Naive B cell (primary cell): ENCODE results near the gene PRLR. TPM values are rescaled to one million over a fixed set of nuclear protein-coding genes. Genes with fewer than 3 reads are reported as not detected.
"Not testable (repeated sequence)": the region's sequence is repeated elsewhere in the genome, so short reads cannot be mapped to it uniquely, and the experiment has no call there.

Experiments
- ATAC-seq, 2 donors: fragments of 150-1000 bp; cut with Tn5 transposase; 2 replicates each; pipeline ENCODE4 v1.10.0; 2021; ENCODE audit warnings: low read depth in 2 of 2, mild to moderate bottlenecking in 2 of 2, moderate library complexity in 2 of 2
- DNase-seq: peaks from one replicate; pipeline ENCODE4 v3.0.0; 2022
- H3K27ac Mint-ChIP-seq, 6 donors: one replicate each; pipeline ENCODE4 v1.8.0; 2020 to 2022; ENCODE audit warnings: mild to moderate bottlenecking in 6 of 6, mixed read lengths in 6 of 6, moderate library complexity in 5 of 6, inconsistent platforms in 2 of 6
- H3K27me3 Mint-ChIP-seq, 3 donors: one replicate each; pipeline ENCODE4 v1.8.0; 2021 to 2022; ENCODE audit warnings: mixed read lengths in 3 of 3, mild to moderate bottlenecking in 1 of 3
- H3K36me3 Mint-ChIP-seq, 2 donors: one replicate each; pipeline ENCODE4 v1.8.0; 2020 to 2022; ENCODE audit warnings: mixed read lengths in 2 of 2, inconsistent platforms in 1 of 2, mild to moderate bottlenecking in 1 of 2
- H3K4me1 Mint-ChIP-seq, 3 donors: one replicate each; pipeline ENCODE4 v1.8.0; 2020 to 2022; ENCODE audit warnings: mixed read lengths in 3 of 3, inconsistent platforms in 1 of 3, mild to moderate bottlenecking in 1 of 3, moderate library complexity in 1 of 3
- H3K4me3 Mint-ChIP-seq, 8 donors: one replicate each; pipeline ENCODE4 v1.8.0; 2020 to 2022; ENCODE audit warnings: mild to moderate bottlenecking in 8 of 8, mixed read lengths in 8 of 8, moderate library complexity in 8 of 8, inconsistent platforms in 2 of 8
- H3K9me3 Mint-ChIP-seq, 7 donors: one replicate each; pipeline ENCODE4 v1.8.0; 2020 to 2022; ENCODE audit warnings: mixed read lengths in 7 of 7, mild to moderate bottlenecking in 5 of 7, inconsistent platforms in 2 of 7, moderate library complexity in 1 of 7
- polyA plus RNA-seq, 6 donors: library from polyadenylated mRNA; unstranded; fragments of 300-500 nt; fragmentation: Illumina TruSeq; gene quantifications; one replicate each; pipeline ENCODE4 v1.2.3, GENCODE V29; 2021; ENCODE audit warnings: low read depth in 6 of 6

The PRLR gene
- polyA plus RNA-seq, 6 donors from 2014 or later: not detected

DNA sequence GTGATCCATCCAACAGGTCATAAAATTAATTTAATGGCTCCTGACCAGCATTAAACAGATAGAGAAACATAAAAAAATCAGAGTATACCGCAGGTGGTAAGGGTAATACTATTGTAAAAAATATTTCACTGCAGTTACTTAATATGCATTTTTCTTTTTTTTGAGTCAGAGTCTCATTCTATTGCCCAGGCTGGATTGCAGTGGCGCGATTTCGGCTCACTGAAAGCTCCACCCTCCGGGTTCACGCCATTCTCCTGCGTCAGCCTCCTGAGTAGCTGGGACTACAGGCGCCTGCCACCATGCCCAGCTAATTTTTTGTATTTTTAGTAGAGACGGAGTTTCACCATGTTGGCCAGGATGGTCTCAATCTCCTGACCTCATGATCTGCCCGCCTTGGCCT lies 15.1 kb upstream of the PRLR start:
- H3K4me3 Mint-ChIP-seq, H3K4me1 Mint-ChIP-seq, ATAC-seq, H3K36me3 Mint-ChIP-seq, DNase-seq, H3K9me3 Mint-ChIP-seq, H3K27ac Mint-ChIP-seq: not testable (repeated sequence)
- peaks cover 17 to 26% (median 17%) of the 10 kb centered on the region in 3 donors for H3K27me3 Mint-ChIP-seq

DNA sequence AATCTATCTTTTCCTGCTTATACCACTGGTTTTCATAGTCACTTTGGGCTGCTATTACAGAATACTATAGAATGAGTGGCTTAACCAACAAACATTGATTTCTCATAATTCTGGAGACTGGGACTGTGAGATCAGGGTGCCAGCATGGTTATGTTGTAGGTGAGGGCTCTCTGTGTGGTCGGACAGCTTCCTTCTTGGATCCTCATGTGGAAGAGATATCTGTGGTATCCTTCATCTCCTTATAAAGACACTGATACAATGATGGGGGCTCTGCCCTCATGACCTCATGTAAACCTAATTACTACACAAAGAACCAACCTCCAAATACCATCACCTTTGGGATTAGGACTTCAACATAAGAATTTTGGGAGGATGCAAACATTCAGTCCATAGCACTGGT lies 13.9 kb upstream of the PRLR start:
- H3K36me3 Mint-ChIP-seq: no peaks in the 10 kb centered on the region
- peaks cover 0 to 1% (median 0%) of the 10 kb centered on the region in 7 donors for H3K9me3 Mint-ChIP-seq
- DNase-seq: no peak
- H3K27me3 Mint-ChIP-seq: peaks cover 17 to 26% (median 17%) of the 10 kb centered on the region in 3 donors
- no peak overlapping the region for H3K27ac Mint-ChIP-seq
- ATAC-seq: no peak
- no peaks in the 10 kb centered on the region for H3K4me1 Mint-ChIP-seq
- no peak overlapping the region for H3K4me3 Mint-ChIP-seq

DNA sequence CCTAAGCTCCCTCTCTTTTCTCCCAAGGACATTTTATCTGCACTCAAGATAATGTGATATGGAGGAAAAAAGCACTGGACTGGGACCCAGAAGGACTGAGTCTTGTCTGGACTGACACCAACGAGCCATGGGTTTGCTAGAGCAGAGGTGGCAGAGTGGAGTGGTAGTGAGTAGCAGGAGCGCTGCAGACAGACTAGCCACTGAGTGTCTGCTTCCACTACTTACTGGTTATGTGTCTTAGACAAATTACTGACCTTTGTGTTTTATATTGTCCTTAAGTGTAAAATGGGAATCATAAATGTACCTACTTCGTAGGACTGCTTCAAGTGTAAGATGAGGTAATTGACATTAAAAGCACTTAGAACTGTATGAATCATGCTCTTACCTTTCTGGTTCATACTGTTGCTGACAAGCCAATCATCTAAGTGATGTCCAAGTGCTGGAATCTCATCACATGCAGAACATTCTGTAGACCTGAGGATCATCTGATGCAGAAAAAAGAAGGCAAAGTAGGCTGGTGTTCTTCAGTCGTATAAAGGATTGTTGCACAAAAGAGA lies 12.5 kb upstream of the PRLR start:
- ATAC-seq (no peak), DNase-seq (no peak)
- H3K9me3 Mint-ChIP-seq: peaks cover 0 to 2% (median 0%) of the 10 kb centered on the region in 7 donors
- H3K4me3 Mint-ChIP-seq: no peak overlapping the region
- H3K4me1 Mint-ChIP-seq: no peaks in the 10 kb centered on the region
- H3K27ac Mint-ChIP-seq: no peak overlapping the region
- H3K27me3 Mint-ChIP-seq: peaks cover 14 to 26% (median 17%) of the 10 kb centered on the region in 3 donors
- H3K36me3 Mint-ChIP-seq: no peaks in the 10 kb centered on the region

DNA sequence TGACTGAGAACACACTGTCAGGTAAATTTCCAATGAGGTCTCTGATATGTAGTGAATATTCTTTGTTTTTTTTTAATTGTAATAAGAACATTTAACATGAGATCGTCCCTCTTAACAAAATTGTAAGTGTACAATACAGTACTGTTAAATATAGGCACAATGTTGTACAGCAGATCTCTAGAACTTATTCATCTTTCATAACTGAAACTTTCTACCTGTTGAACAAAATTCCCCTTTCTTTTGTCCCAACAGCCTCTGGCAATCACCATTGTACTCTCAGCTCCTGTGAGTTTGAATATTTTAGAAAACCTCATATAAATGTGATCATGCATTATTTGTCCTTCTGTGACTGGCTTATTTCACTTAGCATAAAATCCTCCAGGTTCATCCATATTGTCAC lies 10.6 kb upstream of the PRLR start:
- no peak for ATAC-seq
- no peak for DNase-seq
- H3K36me3 Mint-ChIP-seq: no peaks in the 10 kb centered on the region
- peaks cover 17 to 18% (median 18%) of the 10 kb centered on the region in 3 donors for H3K27me3 Mint-ChIP-seq
- H3K4me1 Mint-ChIP-seq: no peaks in the 10 kb centered on the region
- no peak overlapping the region for H3K4me3 Mint-ChIP-seq
- H3K27ac Mint-ChIP-seq: no peak overlapping the region
- peaks cover 0 to 8% (median 1%) of the 10 kb centered on the region in 7 donors for H3K9me3 Mint-ChIP-seq

DNA sequence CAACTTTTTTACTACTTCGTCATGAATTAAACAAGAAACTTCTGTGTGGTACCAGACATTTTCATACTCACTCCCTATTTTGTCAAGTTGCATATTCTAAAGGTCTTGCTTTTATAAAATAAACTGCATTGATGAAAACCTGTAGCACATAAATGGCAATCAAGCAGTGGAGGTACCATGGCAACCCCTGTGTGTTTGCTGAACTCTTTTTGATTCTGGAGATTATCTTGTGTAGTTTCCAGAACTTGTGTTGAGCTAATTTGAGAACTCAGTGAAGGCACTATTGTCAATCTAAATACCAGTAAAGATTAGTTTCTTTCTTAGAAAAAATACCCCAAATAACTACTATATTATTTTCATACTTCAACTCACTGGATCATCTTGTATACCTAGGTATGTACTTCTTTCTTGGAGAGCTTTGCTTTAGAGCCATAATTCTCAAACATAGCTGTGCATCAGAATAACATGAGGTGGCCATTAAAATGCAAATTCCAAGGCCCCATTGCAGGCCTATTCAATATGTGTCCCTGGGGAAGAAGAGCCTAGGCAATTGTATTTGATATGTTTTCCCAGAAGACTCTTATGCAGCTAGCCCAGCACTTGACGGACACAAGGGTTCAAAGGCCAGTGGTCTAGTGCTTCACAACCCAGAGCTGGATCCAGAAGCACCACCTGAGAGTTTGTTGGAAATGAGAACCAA lies 9.8 kb upstream of the PRLR start:
- DNase-seq: no peak
- H3K4me1 Mint-ChIP-seq: no peaks in the 10 kb centered on the region
- no peaks in the 10 kb centered on the region for H3K36me3 Mint-ChIP-seq
- peaks cover 17 to 18% (median 18%) of the 10 kb centered on the region in 3 donors for H3K27me3 Mint-ChIP-seq
- ATAC-seq: no peak
- no peak overlapping the region for H3K27ac Mint-ChIP-seq
- H3K9me3 Mint-ChIP-seq: peaks cover 0 to 8% (median 1%) of the 10 kb centered on the region in 7 donors
- H3K4me3 Mint-ChIP-seq: no peak overlapping the region

DNA sequence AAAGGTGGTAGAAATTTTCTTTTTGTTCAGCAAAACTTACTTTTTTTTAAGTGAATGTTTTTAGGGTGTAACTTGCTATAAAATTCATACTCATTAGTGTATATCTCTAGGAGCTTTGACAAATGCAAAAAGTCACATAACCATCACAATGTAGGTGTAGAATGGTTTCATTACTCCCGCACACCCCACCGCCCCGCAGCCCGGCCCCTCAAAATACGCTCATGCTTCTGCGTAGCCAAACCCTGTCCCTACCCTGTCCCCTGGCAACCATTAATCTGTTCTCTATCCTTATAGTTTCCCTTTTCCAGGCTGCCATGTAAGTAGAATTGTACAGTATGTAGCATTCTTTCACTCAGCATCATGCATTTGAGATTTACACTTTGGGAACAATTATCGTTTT lies 9.2 kb upstream of the PRLR start:
- Mint-ChIP-seq H3K4me3 (peak overlapping the region in 1 of 8 donors; percentile 50), H3K27me3 (peaks cover 12 to 19% (median 15%) of the 10 kb centered on the region in 3 donors), H3K4me1 (no peaks in the 10 kb centered on the region), H3K36me3 (no peaks in the 10 kb centered on the region), H3K27ac (no peak overlapping the region), H3K9me3 (peaks cover 0 to 8% (median 0%) of the 10 kb centered on the region in 7 donors)
- ATAC-seq (no peak), DNase-seq (no peak)

DNA sequence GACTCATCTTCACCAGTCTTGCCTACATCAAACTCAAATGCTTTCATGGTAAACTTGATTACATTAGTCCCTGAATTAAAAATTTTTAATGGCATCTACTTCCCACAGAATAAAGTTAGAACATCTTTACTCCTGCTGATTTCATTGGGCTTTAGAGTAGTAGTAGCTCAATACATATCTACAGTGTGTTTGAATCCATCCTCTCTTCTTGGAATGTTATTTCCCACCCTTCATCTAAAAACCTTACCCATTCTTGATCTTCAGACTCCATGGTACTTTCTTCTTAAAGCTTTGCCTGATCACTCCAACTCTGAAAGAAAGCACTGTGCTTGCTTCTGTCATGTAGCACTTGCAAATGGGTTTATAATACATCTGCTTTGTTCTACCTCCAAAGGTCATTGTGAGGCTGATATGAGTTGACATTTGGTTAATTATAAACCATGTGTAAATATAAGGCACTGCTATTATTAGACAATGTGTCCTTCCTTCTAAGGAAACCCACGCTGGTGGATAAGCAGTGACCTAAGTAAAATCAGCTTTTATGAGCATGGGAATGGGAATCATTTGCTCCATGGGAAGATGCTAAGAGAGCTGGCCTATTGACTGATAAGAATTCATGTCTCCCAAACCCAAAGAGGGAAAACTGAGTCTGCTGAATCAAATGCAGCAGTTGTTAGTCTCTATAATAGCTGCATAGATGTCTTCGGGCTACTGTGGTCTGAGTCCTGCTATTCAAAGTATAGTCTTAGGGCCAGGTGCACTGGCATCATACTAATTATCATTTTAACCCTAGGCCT lies 7.5 kb upstream of the PRLR start:
- ATAC-seq: no peak
- H3K4me1 Mint-ChIP-seq: no peaks in the 10 kb centered on the region
- no peak overlapping the region for H3K4me3 Mint-ChIP-seq
- no peak overlapping the region for H3K27ac Mint-ChIP-seq
- peaks cover 0 to 3% of the 10 kb centered on the region in 2 donors for H3K36me3 Mint-ChIP-seq
- H3K9me3 Mint-ChIP-seq: peaks cover 0 to 8% (median 0%) of the 10 kb centered on the region in 7 donors
- DNase-seq: no peak
- peaks cover 11 to 24% (median 17%) of the 10 kb centered on the region in 3 donors for H3K27me3 Mint-ChIP-seq

DNA sequence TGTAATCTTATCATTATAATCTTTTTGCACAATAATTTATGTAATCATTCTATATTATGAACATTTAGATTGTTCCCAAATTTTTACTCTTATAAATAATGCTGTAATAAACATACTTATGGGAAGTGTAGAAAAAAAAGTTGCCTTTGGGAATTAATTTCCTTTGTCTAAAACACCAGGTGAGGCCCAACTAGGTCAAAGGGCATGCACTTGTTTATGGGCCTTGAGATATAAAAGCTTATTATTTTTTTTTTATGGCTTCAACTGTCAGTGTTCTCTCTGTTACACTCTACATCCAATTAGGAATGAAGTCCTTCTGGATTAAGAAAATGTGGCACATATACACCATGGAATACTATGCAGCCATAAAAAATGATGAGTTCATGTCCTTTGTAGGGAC lies 6.5 kb upstream of the PRLR start:
- no peak for ATAC-seq
- Mint-ChIP-seq H3K4me1 (no peaks in the 10 kb centered on the region), H3K4me3 (no peak overlapping the region), H3K36me3 (peaks cover 0 to 11% of the 10 kb centered on the region in 2 donors), H3K9me3 (peaks cover 0 to 8% (median 0%) of the 10 kb centered on the region in 7 donors), H3K27ac (no peak overlapping the region), H3K27me3 (peaks cover 15 to 27% (median 26%) of the 10 kb centered on the region in 3 donors)
- no peak for DNase-seq

DNA sequence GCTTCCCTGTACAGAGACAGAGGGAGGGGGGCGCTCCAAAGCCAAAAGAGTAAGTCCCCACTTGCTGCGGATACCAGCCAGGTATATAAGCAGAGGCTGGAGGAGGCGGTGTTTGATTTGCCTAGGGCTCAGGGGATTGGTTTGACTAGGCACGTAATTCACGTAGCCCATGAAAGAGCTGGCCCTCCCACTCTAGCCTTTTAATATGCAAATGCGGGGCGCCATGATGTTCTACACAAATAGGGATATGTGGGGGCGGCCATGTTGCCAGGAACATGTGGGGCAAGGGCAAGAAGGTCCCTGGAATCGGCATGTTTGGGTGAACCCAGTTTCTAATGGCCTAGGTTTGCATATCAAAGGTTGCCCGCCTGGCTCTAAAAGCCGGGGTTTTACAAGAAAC lies 3.3 kb upstream of the PRLR start:
- no peak for DNase-seq
- Mint-ChIP-seq H3K27ac (no peak overlapping the region), H3K9me3 (peaks cover 0 to 8% (median 0%) of the 10 kb centered on the region in 7 donors), H3K4me1 (peaks cover 11 to 15% (median 13%) of the 10 kb centered on the region in 3 donors), H3K27me3 (peaks cover 38 to 57% (median 47%) of the 10 kb centered on the region in 3 donors), H3K36me3 (peaks cover 0 to 11% of the 10 kb centered on the region in 2 donors), H3K4me3 (no peak overlapping the region)
- ATAC-seq: no peak

DNA sequence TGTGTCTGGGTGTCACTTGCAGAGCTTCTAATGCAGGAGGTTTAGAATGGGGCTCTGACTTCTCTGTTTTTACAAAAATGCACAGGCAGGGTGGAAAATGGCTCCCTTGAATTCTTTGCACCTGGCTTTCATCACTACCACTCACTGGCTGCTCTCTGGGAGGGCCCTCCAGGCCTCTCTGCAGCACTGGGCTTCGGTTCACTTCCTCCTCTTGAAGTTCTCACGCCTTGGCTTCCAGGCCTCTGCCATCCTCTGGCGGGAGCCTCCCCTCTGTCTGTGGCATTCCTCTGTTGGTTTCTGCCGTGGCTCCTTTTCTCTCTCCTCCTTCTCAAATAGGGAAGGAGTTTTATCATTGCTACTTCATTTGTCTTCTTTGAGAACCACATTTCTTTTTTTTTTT lies 2.8 kb upstream of the PRLR start:
- peaks cover 0 to 8% (median 0%) of the 10 kb centered on the region in 7 donors for H3K9me3 Mint-ChIP-seq
- no peak for DNase-seq
- ATAC-seq: no peak
- peaks cover 0 to 11% of the 10 kb centered on the region in 2 donors for H3K36me3 Mint-ChIP-seq
- no peak overlapping the region for H3K27ac Mint-ChIP-seq
- H3K27me3 Mint-ChIP-seq: peaks cover 43 to 62% (median 48%) of the 10 kb centered on the region in 3 donors
- no peak overlapping the region for H3K4me3 Mint-ChIP-seq
- peaks cover 11 to 15% (median 13%) of the 10 kb centered on the region in 3 donors for H3K4me1 Mint-ChIP-seq

DNA sequence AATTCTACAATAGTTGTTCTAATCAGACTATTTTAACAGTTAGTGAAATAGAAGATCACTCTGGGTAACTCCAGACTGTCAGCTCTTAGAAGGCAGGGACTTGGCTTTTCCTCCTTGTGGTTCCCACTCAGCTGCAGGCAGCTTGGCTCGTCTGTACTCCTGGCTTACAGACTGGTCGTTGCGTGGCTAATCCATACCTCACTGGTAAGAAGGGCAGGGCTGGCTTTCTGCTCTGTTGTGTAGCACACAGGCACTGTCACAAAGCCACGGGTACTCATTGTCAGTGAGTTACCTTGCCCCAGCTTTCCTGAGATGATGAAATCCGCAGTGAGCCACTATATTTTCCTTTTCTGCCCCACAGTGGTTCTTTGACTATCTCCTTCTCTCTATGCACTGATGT lies 1.8 kb upstream of the PRLR start:
- peaks cover 0 to 11% of the 10 kb centered on the region in 2 donors for H3K36me3 Mint-ChIP-seq
- H3K27ac Mint-ChIP-seq: no peak overlapping the region
- H3K27me3 Mint-ChIP-seq: peaks cover 52 to 72% (median 53%) of the 10 kb centered on the region in 3 donors
- DNase-seq (no peak), ATAC-seq (no peak)
- no peaks in the 10 kb centered on the region for H3K9me3 Mint-ChIP-seq
- no peak overlapping the region for H3K4me3 Mint-ChIP-seq
- H3K4me1 Mint-ChIP-seq: peaks cover 11 to 15% (median 13%) of the 10 kb centered on the region in 3 donors

DNA sequence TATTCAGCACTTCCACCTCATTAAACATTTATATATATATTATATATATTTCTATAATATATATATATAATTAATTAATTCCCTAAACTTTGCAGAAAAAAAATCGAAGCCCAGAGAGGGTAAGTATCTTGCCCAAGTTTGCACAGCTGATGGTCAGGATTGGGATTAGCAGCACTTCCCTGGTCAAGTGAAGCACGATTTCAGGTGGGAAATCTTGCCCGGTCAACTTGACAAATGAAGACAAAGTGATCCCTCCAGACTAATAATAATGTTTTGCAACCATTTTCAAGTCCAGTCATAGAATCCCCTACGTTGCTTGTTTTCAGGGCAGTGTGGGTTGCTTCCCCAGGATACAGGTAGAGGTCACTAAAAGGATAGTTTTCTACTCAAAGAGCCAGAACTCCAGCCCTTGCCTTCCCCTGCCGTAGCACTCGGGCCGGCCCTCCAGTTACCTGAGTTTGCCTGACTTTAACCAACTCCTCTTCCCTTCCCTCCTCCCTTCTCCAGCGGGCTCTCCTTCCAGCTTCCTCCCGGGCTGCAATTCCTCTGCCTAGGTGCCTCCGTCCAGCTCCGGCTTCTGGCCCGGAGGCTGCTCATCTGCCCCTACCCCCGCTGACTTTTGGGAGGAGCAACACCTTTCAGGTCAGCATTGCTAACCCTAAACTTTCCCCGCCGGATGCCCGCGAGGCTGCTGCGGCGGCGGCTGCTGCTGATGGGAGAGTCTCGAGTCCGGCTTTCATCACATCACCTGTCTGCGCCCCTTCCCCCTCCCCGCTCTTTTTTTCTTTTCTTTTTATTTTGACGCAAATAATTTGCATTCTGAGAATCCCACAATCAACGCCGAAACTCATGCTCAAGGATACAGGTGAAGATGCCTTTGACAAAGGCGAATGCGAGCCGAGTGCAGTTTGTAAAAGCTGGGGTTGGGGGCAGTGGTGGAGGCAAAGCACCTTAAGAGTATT lies 930 bp downstream of the PRLR start:
- Mint-ChIP-seq H3K27me3 (peaks cover 68 to 95% (median 75%) of the 10 kb centered on the region in 3 donors), H3K9me3 (no peaks in the 10 kb centered on the region), H3K4me1 (peaks cover 11 to 15% (median 13%) of the 10 kb centered on the region in 3 donors), H3K36me3 (peaks cover 0 to 11% of the 10 kb centered on the region in 2 donors), H3K4me3 (peak overlapping the region in 6 of 8 donors; percentile 69 to 82 (median 75)), H3K27ac (peak overlapping the region in 2 of 6 donors; percentile 17 to 71)
- ATAC-seq (peak; percentile 48 to 55), DNase-seq (no peak)
